Frontal cortex (tissue), 4 donors: Measurements from ENCODE around the gene ARID4B. TPM values are rescaled to one million over a fixed set of nuclear protein-coding genes. Genes with fewer than 3 reads are reported as not detected.
"Not testable (repeated sequence)": the region's sequence is repeated elsewhere in the genome, so short reads cannot be mapped to it uniquely, and the experiment has no call there.

Experiments
- DNase-seq, 2 donors: peaks; one replicate each; pipeline ENCODE4 v3.0.0; 2012; ENCODE audit warnings: low spot score in 2 of 2
- FAIRE-seq: peaks from 2 replicates; lab custom pipeline; 2012; peaks lifted over from hg19 to GRCh38; lab: Jason Lieb, UNC
- total RNA-seq: library from RNA; depleted of rRNA; stranded (reverse); fragments of >200 nt; gene quantifications from one replicate; pipeline ENCODE4 v1.2.3, GENCODE V29; 2014
- donor health status: control.
- donor health status: control.
- donor health status: control.

ARID4B gene
- total RNA-seq, 1 donor from 2014 or later, result 92.9 TPM

DNA sequence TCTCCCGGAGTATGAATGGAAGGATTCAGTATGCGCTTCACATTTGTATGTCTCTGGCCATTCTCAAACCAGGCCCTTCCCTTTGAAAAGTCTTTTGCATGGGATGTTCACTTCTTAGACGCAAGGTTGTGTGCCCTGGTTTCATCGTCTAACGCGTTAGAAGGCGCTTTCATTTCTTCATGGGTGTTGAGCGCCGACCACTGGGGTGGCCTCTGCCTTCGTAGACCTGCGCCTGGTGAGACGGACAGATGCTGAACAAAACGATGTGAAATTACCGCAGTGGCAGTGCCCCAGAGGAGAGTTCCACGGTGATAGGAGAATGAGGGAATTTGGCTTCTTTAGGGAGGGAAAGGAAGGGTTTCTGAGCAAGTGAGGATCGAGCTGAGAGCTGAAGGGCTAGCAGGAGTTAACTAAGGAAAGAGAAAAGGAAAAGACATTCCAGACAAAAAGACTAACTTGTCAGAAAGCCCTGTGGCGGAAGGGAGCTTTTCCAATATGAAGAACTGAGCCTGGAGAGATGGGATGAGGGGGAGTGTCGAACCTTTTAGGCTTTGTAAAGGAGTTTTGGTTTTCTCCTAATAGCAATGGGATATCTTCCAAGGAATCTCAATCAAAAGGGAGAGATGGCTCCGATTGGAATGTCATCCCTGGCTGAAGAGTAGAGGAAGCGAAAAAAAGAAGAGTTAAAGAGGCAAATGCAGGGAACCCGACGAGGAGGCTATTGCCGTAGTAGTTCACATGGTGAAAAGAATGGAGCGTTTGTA, 1.3 kb upstream of the ARID4B start:
- DNase-seq (no peak), FAIRE-seq (no peak)

DNA sequence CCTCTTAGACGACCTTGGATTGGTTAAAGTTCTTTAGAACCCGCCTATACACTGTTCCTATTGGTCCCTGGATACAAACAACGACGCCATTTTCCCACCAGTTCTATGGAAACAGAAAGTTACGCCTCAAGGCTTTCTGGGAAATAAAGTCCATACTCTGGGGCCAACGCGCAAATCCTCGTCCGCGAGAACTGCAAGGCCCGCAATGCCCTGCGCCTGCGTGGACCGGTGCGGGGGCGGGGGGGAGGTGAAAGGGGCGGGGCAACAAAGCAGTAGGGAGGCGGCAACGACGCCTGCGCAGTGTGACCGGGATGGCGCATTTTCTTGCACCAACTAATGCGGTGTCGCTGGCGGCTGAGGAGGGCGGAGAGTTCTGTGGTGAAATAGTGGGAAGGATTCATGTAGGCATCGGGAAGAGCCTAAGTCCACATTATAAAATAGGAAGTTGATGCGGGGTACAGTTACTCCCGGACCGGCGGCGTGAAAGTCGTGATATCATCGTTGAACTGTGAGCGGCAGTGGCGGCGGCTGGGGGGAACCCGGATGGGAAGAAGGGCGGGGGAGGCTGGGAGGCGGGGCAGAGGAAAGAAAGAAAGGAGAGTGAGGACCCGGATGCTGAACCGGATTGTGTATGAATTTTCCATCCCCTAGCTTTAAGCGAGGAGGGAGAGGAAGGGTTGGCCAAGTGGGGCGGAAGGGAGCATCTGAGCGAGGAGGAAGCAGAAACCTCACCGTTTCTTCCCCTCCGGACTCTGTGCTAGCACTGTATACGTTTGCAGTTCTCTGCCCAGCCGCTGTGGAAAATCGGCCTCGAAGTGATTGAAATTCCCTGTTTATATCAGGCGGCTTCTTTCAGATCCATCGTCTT, 526 bp upstream of the ARID4B start, which contains the start of gene GGPS1:
Gene GGPS1 (plus strand): TSS at position 300 of the 868 bp plus-strand sequence. CDS start 6,695 bp downstream, outside the sequence.
- FAIRE-seq (peak; percentile 15), DNase-seq (peak; percentile 64 to 87)

DNA sequence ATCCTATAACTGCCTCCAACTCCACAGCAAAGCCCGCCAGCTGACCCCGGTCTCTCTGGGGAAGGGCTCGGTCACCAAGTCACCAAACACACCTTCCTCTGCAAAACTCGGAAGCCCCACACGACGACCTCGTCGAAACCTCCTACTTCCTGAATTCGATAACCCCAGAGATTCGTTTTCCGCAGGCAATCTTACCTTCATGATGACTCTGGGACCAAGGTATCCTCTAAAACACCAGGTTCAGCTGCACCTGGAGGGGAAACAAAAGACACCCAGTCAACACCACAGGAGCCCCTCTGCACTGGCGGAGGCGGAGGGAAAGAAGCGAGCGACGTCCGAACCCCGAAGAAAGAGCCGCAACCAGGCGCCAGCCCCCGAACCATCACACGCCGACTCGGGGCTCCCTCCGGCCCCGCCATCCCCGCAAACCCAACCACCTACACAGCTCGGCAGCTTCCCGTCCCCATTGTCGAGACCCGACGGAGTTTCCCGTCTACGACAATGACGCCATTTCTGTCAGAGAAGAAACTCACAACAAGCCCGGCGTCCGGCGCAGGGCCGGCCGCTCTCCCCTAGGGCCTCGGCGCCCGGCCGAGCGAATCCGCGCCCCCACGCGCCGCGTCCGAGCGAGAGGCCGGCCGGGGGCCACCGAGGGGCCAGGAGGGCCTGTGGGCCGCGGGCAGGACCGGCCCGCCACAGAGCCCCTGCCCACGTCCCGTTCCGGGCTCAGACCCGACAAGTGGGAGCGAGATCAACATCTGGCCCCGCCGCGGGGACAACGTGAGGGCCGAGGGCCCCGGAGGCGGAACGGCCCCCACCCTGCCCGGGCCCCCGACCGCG, 1.0 kb downstream of the ARID4B start:
- DNase-seq (peak; percentile 30 to 50), FAIRE-seq (no peak)

DNA sequence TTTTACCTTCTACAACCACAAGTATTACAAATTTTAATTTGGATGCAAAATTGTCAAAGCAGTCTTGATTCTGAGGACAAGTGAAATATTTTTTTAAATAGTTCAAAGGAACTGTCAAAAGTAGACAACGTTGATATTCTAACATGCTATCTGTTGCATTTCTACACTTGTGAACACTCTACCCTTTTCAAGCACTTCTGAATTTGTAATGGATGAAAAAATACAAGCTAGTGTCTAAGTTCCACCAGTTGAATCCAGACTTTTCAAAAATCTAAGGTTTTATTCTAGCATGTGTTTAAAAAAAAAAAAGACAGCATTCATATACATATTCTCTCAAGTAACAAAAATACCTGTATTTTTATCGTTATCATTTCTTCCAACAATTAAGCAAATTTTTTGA, 2.1 kb downstream of the ARID4B start:
- FAIRE-seq (no peak), DNase-seq (no peak)

DNA sequence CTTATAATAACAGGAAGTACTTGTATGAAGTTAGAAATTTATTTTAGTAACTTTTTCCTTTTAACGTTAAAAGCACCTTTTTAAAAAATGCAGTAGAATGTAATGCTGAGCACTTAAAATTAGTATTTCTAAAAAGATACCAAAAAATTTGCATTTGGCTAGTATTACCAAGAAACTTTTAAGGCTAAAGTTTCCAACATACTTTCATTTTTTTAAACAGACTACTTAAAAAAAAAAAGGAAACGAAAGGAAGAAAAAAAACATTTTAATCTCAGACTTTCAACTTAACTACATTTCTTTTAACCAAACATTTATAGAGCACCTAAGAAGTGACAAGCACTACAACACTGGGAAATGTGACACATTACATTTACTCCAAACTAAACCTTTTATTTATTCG, 2.8 kb downstream of the ARID4B start:
- FAIRE-seq (peak; percentile 15), DNase-seq (no peak)

DNA sequence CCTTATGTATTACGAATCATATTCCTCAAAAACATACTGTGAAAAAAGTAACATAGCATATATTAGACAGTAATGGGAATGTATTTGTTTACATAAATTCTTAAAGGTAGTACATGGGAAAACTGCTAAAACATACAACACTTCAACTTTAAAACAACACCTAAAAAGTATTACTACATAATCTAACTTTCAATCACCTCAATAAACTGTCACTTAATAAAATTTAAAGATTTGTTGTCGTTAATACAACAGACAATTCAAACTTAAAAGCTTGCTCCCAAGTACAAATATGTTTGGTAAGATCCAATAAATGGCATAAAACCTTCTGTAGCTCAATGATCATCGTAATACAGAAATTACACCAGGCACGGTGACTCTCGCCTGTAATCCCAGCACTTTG, 3.7 kb downstream of the ARID4B start:
- DNase-seq (no peak), FAIRE-seq (no peak)

DNA sequence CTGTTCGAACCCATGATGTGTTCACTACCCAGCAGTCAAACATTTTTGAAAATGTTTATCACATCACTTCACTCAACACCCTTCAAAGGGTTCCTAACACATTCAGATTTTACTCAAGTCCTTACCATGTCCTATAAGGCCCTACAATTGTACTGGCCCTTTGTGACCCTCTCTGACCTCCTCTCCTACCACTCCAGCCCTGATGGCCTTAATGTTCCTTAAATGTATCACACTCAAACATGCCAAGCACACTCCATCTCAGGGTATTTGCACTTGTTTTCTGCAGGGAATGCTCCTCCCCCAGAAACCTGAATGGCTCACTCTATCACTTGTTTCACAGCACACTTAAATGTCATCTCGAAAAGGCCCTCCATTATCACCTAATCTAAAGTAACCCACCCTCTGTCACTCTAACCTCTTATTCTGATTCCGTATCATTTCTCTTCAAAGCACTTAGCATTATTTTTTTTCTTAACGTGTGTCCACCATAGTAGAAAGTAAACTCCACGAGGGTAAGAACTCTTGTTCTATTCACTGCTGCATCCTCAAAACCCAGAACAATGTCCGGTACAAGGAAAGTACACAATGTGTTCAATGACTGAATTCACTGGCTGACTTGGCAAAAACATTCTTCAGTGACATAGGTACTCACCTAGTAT, 7.3 kb downstream of the ARID4B start:
- no peak for DNase-seq
- no peak for FAIRE-seq

DNA sequence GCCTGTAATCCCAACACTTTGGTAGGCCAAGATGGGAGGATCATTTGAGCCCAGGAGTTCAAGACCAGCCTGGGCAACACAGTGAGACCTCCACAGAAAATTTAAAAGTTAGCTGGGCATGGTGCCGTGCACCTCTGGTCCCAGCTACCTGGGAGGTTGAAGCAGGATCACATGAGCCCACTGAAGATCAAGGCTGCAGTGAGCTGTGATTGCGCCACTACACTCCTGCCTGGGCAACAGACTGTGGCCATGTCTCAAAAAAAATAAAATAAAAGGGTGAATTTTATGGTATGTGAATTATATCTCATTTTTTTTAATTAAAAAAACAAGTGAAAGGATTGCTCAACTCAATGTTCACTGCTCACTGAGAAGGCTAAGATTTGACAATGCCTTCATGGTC, 8.7 kb downstream of the ARID4B start:
- FAIRE-seq (no peak), DNase-seq (no peak)

DNA sequence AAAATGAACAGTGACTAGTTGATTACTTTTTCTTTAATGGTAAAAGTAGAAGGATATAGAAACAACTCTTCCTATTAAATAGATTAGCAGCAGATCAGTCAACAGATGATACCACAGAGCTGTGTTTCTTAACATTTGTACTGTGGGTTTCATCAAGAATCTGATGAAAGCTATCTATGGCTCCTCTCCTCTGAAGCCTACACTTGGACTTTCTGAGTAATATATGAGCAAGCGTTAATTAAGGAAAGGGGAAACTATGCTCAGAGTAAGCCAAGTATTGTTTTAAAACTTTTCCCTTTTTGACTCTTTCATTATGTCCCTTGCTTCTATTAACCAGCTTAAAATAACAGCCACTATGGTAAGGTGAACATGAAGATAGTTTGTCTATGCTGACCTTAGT, 10.8 kb downstream of the ARID4B start:
- no peak for DNase-seq
- no peak for FAIRE-seq

DNA sequence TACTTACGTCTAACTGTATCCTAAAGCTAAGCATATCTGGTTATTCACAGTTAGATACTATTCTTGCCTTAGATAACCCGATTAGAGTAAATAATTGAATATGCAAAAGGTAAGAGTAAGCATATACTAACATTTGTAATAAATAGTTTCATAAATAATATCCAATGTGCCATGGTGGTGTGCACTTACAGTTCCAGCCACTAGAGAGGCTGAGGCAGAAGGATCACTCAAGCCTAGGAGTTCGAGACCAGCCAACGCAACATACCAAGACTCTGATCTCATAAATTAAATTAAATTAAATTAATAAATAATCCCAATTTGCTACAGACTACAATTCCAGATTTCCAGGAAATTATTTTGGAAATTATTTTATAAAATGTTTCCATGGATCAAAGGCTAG, 12.2 kb downstream of the ARID4B start:
- FAIRE-seq, result no peak
- no peak for DNase-seq

DNA sequence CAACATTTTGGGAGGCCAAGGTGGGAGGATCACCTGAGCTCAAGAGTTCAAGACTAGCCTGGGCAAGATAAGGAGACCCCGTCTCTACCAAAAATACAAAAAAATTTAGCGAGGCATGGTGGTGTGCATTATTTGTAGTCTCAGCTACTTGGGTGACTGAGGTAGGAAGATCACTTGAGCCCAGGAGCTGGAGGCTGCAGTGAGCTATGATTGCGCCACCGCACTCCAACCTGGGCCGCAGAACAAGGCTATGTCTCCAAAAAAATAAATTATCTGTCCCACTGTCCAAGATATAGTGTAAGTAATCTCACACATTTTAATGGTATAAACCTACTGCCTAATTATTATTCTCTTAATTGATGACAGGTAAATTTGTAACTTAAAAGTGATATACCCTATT, 12.8 kb downstream of the ARID4B start:
- no peak for FAIRE-seq
- DNase-seq, result no peak

DNA sequence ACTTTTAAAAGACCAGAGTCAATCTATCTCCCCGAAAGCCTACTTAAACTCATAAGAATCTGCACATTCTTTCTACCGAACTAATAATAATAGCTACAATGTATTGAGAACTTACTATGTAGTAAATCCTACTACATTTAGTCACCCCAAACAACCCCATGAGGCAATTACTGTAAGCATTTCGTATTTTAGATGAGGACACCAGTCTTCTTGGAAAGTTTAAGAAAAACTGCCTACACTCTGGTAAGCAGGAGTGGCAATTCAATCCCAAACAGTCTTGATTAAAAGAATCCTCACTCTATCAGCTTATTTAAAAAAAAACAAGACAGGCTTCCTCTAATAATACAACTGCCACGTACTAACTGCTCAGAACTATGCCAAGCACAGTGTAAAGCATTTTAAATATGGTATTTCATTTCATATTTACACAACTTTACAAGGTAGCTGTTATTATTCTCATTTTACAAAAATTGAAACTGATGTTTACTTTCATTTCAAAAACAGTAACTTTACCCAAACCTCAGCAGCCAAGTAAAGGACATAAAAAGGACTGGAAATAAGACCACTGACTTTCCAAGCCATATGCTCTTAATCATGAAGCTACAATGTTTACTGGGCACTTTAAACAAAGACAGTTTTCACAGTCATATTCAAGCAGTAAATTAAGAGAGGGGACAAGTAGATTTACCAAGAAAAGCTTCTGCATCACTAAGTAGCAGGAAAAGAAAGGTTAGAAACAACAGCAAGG, 13.9 kb downstream of the ARID4B start:
- DNase-seq, result no peak
- FAIRE-seq, result no peak

DNA sequence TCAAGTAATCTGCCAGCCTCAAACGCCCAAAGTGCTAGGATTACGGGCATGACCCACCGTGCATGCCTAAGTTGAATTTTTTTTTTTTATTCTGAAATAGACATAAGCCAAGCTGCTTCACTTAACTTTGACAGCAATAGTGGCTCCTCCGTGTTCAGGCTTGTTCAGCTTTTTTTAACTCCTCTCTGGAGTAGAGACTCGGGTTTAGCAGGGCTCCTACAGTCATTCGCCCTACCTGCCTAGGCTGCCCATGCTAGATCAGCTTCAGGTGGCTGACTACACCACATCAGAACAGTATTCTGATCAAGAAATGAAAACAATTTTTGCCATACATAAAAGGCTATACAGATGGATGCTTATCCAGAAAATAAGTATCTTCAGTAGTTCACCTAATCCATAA, 14.7 kb downstream of the ARID4B start:
- no peak for DNase-seq
- FAIRE-seq, result no peak

DNA sequence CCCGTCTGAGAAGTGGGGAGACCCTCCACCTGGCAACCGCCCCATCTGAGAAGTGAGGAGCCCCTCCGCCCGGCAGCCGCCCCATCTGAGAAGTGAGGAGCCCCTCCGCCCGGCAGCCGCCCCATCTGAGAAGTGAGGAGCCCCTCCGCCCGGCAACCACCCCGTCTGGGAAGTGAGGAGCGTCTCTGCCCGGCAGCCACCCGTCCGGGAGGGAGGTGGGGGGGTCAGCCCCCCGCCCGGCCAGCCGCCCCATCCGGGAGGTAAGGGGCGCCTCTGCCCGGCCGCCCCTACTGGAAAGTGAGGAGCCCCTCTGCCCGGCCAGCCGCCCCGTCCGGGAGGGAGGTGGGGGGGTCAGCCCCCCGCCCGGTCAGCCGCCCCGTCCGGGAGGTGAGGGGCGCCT, 18.8 kb downstream of the ARID4B start:
- FAIRE-seq, DNase-seq: not testable (repeated sequence)

DNA sequence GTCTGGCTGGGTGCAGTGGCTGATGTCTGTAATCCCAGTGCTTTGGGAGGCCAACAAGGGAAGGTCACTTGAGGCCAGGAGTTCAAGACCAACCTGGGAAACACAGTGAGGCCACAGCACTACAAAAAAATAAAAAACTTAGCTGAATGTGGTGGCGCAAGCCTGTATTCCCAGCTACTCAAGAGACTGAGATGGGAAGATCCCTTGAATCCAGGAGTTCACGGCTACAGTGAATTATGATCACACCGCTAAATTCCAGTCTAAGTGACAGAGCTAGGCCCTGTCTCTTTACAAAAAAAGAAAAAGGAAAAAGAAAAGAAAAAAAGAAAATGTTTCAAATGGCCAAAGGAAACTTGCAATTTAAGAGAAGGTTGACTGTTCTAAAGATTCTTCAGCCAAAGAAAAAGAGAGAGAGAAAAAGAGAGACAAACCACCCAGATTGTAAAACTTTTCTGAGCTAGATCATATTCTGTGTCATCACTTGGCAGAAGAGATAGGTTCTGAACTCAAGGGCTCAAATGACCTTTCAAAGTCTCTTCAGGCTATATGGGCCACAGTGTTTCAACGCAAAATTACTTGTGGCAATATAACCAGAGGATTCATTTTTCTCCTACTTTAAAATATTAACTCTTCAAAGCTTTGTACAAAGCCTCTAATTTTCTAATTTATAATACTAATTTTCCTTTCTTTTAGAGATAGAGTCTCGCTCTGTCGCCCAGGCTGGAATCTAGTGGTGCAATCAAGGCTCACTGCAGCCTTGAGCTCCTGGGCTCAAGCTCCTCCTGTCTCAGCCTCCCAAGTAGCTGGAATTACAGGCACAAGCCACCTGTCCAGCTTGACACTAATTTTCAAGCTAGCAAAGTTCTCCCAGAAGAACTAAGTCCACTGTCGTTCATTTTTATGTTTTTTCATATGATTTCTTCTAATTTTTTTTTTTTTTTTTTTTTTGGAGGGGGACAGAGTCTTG, 20.5 kb downstream of the ARID4B start:
- FAIRE-seq, result no peak
- no peak for DNase-seq

DNA sequence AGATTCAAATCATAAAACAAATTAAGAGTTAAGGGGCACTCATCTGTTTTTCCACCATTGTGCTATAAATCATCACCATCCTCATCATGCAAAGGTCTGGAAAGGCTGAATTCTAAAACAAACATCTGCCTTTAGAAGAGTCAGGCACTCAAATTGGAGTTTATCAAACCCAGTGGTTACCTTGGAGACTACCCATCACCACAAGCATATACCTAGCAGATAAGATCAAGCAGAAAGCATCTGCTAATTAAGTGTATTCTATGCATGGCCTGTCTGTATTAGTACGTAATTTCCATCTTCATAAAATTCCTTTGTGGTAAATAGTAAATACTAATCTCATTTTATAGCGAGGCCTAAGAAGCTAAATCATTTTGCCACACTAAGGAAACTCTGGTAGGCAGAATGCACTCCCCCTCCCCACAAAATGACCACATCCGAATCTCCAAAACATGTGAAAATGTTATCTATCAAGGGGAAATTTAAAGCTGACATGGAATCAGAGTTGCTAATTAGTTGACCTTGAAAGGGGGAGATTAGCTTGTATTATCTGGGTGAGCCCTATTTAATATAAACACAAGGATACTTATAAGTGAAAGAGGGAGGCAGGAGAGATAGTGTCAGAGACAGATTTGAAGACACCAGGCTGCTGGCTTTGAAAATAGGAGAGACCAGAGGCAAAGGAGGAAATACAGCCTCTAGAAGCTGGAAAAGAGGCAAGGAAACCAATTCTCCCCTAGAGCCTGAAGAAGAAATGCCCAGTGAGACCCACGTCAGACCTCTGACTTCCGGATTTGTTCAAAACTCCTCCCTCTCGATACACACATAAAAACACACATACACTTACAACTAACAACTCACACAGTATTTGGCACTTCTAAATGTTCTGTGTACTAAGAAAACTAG, 23.2 kb downstream of the ARID4B start:
- FAIRE-seq, result no peak
- DNase-seq, result no peak

DNA sequence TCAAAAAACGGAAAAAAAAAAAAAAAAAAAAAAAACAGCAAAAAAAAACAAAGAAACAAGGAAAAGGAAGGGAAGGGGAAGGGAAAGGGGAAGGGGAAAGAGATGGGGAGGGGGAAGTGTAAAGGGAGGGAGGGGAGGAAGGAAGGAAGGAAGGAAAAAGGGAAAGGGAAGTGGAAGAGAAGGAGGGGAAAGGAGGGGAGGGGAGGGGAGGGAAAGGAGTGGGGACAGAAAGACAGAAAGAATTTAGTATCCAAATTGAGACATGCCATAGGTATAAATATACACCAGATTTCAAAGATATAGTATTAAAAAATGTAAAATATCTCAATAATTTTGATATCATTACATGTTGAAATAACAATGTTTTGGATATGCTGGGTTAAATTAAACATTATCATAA, 25.8 kb downstream of the ARID4B start:
- FAIRE-seq (no peak), DNase-seq (no peak)
